GM21528 (cell line): ENCODE data around the gene RNU6-1.

Source experiments
- ATAC-seq: cut with Tn5 transposase; IDR thresholded peaks from one replicate; pipeline ENCODE4 v1.9.1; 2021; ENCODE audit warnings: mild to moderate bottlenecking, moderate library complexity; ENCODE audit not compliant: unreplicated experiment, low FRiP score

Gene RNU6-1

GRCh38 chr15:67834581-67835296 lies 5.1 kb downstream of the RNU6-1 start:
- ATAC-seq = no peak

DNA sequence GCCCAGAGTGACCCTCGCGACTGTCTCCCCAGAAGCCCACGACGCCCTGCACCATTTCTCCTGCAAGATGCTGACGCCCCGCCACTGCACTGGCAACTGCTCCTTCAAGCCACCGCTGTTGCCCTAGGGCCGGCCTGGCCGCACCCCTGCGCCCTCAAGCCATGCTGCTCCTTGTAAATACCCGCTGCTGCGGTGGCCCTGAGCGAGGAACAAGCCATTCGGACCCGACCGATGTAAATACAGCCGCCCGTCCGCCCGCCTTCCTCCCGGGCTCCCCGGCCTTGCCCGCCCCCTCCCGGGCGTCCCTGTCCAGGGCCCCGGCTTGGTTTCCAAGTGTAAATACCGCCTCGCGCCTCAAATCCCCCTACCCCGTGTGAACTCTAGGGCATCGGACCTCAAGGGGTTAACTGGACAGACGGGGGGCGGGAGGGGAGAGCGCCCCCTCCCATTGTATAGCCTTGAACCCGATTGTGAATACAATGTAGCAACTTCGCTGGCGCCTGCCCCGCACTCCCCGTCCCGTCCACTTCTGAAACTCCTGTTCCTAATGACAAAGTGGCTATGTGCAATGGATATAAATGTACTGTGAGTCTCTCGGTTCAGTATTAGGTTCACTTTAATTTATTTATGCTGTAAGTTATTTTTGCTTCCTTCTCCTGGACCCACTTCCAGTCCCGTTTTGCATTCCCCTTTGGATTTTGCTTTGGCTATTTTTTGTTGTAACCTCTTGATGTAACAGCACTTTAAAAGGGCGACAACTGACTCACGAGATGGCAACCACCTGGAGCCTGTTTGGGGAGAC lies 5.9 kb downstream of the RNU6-1 start:
- ATAC-seq = no peak

GRCh38 chr15:67832897-67833709 lies 6.7 kb downstream of the RNU6-1 start:
- ATAC-seq = no peak

GRCh38 chr15:67832031-67832551 lies 7.8 kb downstream of the RNU6-1 start:
- ATAC-seq = no peak

GRCh38 chr15:67831363-67831762 lies 8.5 kb downstream of the RNU6-1 start:
- ATAC-seq = no peak

GRCh38 chr15:67829647-67830504 lies 10.0 kb downstream of the RNU6-1 start:
- no peak for ATAC-seq

DNA sequence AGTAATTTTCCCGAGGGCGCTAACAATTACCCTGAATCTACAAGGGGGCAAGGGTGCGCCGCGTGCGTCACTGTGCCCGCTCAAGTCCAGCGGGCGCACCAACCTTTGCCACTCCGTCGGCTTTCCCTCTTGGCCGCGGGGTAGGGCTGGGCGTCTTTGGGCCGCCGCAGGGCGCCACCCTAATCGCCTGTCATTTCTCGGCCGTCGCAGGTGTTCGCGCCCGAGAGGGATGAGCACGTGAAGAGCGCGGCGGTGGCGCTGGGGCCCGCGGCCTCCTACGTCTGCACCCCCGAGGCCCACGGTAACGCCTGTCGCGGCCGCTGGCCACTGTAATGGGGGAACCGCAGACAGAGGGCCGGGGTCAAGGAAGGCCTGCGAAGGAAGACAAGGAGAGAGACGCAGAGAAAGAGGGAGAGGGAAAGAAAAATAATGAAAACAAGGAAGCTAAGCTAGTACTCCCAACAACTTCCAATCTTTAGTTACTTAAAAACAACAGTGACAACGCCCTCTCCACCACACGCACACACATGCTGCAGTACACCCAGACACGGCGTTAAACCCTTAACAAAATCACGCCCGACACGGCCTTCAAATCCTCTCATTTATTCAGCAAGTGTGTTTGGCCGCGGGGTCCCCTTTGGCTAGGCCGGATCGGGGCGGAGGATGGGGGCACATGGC lies 10.7 kb downstream of the RNU6-1 start:
- ATAC-seq = no peak

GRCh38 chr15:67828278-67828968 lies 11.4 kb downstream of the RNU6-1 start:
- ATAC-seq = no peak

DNA sequence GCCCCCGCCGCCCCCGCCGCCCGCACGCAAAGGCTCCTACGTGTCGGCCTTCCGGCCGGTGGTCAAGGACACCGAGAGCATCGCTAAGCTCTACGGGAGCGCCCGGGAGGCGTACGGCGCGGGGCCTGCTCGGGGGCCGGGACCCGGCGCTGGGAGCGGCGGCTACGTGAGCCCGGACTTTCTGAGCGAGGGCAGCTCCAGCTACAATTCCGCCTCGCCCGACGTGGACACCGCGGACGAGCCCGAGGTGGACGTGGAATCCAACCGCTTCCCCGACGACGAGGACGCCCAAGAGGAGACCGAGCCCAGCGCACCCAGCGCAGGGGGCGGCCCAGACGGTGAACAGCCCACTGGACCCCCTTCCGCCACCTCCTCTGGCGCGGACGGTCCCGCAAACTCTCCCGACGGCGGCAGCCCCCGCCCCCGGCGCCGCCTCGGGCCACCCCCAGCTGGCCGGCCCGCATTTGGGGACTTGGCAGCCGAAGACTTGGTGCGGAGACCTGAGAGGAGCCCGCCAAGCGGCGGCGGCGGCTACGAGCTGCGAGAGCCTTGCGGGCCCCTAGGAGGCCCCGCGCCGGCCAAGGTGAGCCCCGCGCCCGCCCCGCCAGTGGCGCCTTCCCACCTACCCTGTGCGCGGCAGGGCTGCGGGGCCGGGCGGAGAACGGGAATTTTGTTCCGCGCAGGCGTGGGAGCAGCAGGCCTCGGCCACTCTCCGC lies 12.1 kb downstream of the RNU6-1 start:
- ATAC-seq = no peak

DNA sequence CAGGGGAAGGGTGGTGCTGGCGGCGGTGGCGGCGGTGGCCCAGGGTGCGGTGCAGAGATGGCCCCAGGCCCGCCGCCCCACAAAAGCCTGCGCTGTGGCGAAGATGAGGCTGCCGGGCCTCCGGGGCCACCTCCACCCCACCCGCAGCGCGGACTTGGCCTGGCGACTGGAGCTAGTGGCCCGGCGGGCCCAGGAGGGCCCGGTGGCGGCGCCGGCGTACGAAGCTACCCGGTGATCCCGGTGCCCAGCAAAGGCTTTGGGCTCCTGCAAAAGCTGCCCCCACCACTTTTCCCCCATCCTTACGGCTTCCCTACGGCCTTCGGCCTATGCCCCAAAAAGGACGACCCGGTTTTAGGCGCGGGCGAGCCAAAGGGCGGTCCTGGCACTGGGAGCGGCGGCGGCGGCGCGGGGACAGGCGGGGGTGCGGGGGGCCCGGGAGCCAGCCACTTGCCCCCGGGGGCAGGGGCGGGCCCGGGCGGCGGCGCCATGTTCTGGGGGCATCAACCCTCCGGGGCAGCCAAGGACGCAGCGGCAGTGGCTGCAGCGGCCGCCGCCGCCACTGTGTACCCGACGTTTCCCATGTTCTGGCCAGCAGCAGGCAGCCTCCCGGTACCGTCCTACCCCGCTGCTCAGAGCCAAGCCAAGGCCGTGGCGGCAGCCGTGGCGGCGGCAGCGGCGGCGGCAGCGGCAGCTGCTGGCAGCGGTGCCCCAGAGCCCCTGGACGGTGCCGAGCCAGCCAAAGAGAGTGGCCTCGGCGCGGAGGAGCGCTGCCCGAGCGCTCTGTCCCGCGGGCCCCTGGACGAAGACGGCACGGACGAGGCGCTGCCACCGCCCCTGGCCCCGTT lies 12.9 kb downstream of the RNU6-1 start:
- ATAC-seq = no peak

GRCh38 chr15:67825881-67826716 lies 13.7 kb downstream of the RNU6-1 start:
- ATAC-seq = no peak

DNA sequence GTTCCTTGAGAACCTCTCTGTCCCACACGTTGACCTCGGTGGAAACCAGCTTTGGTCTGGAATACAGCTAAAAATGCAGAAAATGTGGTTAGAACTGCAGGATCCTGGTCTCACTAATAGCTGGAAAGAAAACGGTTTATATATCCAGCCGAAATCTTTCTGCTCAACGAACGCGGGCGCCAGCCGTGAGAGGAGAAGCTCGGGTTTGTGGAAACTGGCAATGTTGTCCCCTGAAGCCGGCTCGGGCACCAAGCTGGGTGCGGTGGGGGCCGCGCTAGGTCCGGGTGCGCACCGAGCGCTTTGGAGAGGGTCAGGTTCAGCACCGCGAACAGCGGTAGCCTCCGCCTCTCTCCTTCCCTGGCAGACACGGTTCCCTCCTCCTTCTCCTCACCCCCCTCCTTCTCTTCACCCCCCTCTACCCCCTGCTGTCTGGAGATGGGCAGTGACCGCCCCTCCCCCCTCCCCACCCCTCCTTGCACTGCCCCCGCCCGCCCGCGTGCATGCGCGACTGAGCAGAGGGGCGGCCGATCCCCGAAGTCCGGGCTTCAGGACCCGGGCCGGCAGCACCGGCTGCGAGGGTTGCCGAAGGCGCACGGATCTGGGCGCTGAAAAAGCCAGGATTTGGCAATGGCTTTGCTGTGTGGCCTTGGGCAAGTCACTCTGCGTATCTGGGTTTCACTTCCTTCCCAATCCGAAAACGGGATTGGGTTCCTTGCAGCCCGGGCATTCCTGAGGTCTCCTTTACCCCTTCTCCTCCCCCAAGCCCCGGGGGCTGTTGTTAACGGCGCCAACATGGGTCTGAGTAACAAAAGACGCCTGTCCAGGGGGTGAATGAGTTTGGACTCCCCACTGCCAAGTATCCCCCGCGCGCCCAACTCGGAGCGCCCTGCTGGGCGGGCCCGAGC lies 14.6 kb downstream of the RNU6-1 start, which contains the start of gene SKOR1:
TSS of gene SKOR1 (plus strand) at position 534 of the 905 bp plus-strand sequence. CDS start at position 628, 94 bp downstream.
- no peak for ATAC-seq

- ATAC-seq = no peak
Measured at GRCh38 chr15:67824197-67824968, 15.5 kb downstream of the RNU6-1 start.
